HG03558 (cell line): Measurements from ENCODE around the gene GMPR.

Source experiments
- ATAC-seq: cut with Tn5 transposase; IDR thresholded peaks from one replicate; pipeline ENCODE4 v1.9.1; 2021; ENCODE audit warnings: moderate number of reproducible peaks; ENCODE audit not compliant: unreplicated experiment; ENCODE audit errors: extremely low read depth

GMPR gene

GRCh38 chr6:16322666-16323312 lies 84.4 kb downstream of the GMPR start:
- peak; percentile 89 for ATAC-seq

GRCh38 chr6:16324184-16324583 lies 85.8 kb downstream of the GMPR start:
- ATAC-seq, result no peak

GRCh38 chr6:16324606-16325225 lies 86.3 kb downstream of the GMPR start:
- no peak for ATAC-seq

- ATAC-seq, result no peak
Observed at GRCh38 chr6:16326531-16326930, 88.1 kb downstream of the GMPR start.

GRCh38 chr6:16326971-16327776 lies 88.8 kb downstream of the GMPR start:
- no peak for ATAC-seq

GRCh38 chr6:16327777-16328325 lies 89.5 kb downstream of the GMPR start:
- no peak for ATAC-seq

GRCh38 chr6:16329233-16329632 lies 90.8 kb downstream of the GMPR start:
- ATAC-seq, result no peak

GRCh38 chr6:16331384-16332174 lies 93.2 kb downstream of the GMPR start:
- ATAC-seq, result no peak

DNA sequence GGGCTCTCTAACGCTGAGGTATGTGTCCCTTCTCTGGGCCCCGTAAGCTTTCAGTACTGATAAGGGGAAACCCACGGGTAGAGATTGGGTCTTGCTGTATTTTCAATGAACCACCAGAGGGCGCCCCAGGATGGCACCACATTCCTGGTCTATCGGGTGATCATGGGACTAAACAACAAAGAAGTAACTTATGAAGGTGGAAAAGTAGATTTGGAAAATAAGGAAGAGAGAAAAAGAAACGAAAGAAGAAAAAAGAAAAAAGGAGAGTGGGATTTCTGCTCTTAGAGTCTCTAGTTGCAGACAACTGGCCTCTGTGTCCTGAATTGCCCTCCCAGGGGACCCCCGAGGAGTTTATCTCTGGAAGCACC lies 93.8 kb downstream of the GMPR start:
- peak; percentile 68 for ATAC-seq

DNA sequence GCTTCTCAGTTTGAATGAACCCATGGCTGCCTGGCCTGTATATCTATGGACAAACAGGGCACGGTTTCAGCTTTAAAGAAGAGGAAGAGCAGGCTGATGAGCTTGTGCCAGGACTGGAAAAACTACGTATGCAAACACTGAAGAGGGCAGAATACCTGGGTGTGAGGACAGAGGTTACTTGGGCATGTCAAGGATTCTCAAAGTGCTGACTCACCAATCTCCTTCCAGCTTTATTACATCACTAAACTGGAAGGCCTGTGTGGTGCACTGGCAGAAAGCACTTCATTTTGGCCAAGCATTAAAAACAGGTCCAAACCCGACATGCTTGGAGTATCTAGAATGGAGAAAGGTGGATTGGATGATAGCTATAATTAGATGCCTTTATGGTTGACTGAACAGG lies 95.2 kb downstream of the GMPR start:
- no peak for ATAC-seq

DNA sequence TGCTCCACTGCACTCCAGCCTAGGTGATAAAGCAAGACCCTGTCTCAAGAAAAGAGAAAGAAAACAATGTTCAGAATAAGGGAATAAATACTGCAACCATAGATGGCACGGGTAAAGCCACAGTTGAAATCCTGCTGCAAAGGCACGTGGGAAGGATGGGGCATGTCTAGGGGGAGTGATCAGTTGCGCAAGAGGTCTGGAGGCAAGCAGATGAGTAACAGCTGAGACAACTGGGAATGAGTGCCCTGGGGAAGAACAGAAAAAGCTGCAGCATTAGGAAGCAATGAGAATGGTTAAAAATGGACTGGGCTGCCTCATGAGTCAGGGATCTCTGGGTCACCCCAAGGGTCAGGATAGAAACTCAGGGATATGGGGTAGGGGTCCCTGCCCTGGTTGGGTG lies 96.3 kb downstream of the GMPR start:
- ATAC-seq, result no peak

GRCh38 chr6:16335176-16335575 lies 96.8 kb downstream of the GMPR start:
- ATAC-seq, result no peak

DNA sequence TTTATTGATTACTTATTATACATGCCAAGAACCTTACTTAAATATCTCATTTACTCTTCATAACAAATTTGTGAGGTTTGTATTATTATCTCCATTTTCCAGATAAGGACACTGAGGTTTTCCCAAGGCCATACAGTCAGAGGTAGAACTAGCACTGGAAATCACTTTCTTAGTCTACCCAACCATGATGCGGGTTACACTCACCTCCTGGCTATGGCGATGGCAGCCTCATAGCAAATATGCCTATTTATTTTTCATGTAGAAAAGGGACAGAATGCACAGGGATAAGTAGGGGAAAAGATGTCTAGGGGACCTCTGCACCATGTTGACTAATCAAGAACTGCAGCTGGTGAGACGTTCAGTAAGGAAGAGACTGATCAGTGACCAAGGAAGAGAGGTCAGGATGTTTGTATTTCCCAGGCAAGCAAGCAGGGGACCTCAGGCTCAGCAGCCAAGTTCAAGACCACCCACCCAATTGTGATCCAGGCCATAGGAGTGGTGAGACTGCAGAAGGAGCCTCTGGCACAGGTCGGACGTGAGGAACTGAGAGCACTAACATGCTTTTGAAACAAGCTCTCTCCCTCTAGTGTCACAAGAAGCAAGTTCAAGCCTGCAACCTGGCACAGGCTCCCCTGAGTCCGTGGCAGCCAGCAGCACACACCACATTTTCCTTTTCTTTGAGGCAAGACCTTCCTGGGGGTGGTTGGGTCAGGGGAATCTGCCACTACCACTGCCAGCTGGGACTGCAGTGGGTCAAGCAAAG lies 97.8 kb downstream of the GMPR start:
- ATAC-seq, result no peak

DNA sequence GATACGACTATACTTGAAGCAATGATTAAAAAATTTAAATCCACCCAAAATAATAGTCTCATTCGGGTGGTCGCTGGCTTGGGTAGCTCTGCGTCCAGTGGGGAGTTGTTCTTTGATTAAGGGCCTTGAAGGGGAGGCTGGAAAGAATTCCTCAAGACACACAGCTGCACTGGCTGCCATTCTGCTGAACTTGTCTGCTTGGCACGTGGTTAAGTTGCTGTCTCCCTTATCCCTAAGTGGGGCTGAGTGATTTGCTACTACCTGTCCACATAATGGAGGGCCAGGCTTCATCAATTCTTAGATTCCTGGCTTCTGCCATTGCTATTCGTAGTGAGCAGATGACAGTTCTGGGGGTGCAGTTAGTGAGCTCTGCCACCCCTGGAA lies 98.5 kb downstream of the GMPR start:
- ATAC-seq, result no peak

DNA sequence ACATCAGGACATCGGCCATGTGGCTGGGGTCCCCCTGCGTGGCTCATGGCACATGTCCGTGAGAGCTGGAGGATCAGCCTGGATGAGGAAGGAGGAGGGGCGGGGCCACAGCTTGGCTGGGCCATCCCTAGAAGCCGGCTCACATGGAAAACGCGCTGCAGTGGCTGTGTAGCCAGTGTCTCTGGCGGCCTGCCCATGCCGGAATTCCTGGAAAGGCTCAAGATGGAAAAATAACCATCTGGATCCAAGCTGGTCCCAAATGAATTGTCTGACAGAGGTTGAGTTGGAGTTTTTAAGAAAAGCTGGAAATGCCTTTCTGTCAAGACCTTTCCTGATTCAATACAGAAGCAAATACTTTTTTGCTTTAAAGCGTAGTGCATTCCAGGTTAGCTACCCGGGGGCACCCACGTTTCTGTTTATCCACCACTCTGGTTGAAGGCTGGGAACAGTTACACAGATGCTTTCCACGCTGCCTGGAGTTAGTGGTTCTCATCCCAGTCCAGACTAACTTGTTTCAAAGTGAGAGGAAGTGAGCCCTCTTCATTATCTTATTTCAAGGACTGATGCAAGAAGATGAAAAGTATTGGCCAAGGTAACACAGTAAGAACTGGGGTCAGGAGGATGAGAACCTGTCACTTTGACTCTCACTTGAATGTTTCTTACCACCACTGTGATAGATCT lies 99.0 kb downstream of the GMPR start:
- no peak for ATAC-seq

DNA sequence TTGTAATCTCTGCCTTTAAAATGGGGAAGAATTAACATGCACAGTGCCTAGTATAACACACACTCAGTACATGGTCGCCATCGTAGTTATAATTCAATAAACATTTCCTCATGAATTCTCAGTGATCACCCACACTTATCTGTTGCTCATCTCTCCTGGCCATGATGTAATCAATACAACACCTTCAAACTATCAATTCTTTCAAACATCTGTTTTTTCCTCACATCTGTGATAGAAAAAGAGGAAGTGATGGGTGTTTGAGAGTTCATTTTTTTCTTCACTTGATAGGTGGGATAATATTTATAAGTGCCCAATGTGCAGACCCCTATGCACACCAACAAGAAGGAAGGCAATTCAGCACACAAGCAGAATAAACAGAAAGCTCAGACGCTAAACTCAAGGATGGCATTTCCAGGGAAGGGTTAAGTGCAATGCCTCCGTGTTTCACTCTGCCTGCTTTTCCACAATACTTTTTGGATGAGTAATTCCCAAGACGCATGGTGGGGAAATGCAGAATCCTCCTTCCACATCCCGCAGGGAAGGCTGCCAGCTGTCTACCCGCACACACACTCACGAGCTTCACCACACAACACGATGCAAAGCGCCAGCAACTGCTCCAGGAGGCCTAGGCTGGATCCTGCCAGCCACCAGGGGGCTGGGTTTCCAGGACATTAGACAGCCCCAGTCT lies 100.3 kb downstream of the GMPR start:
- ATAC-seq, result no peak

GRCh38 chr6:16339265-16339587 lies 100.8 kb downstream of the GMPR start:
- ATAC-seq, result no peak

GRCh38 chr6:16343593-16343992 lies 105.2 kb downstream of the GMPR start:
- no peak for ATAC-seq

DNA sequence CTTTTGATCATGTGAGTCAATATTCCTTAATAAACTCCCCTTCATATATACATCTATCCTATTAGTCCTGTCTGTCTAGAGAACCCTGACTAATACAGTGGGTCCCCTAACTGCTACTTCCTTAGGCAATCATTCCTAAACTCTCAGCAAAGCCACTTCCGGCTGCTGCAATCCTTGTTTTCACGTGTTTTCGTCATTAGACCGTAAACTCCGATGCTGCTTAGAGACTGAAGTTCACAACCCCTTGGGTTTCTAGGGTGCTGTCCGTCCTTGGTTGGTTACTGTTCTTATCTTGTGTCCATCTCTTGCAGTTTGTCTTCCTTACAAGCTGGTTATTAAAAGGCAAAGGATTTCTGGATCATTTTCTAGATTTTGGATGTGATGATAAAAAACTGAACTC lies 106.4 kb downstream of the GMPR start:
- no peak for ATAC-seq
